Right lobe of liver (tissue), 6 donors: ENCODE results near the gene CAMK1G. TPM values are rescaled to one million over a fixed set of nuclear protein-coding genes. Genes with fewer than 3 reads are reported as not detected.

ENCODE experiments used
- ATAC-seq, 4 donors: fragments of 200-7000 bp; cut with Tn5 transposase; one replicate each; pipeline ENCODE4 v1.9.1; 2020; ENCODE audit warnings: mild to moderate bottlenecking in 4 of 4, moderate library complexity in 4 of 4
- DNase-seq, 3 donors: peaks; one replicate each; pipeline ENCODE4 v3.0.0-alpha.2; 2020
- H3K27ac ChIP-seq, 3 donors: fragments of 200-600 bp; one replicate each; pipeline ENCODE4 v1.8.0; 2022
- H3K27me3 ChIP-seq, 2 donors: fragments of 200-600 bp; one replicate each; pipeline ENCODE4 v1.8.0; 2022
- H3K36me3 ChIP-seq, 4 donors: fragments of 200-600 bp; sonication (generic) in 1 of 4; one replicate each; pipeline versions ENCODE4 v1.5.1 to v1.8.0; 2017 to 2022; ENCODE audit warnings: control low read depth in 1 of 4
- H3K4me1 ChIP-seq, 4 donors: fragments of 200-600 bp; sonication (generic) in 1 of 4; one replicate each; pipeline versions ENCODE4 v1.5.1 to v1.8.0; 2017 to 2022; ENCODE audit warnings: control low read depth in 1 of 4
- H3K4me3 ChIP-seq, 3 donors: fragments of 200-600 bp; one replicate each; pipeline ENCODE4 v1.8.0; 2022
- H3K9me3 ChIP-seq, 4 donors: fragments of 200-600 bp; sonication (generic) in 1 of 4; one replicate each; pipeline versions ENCODE4 v1.5.1 to v1.8.0; 2017 to 2022; ENCODE audit warnings: control low read depth in 1 of 4
- POLR2A ChIP-seq: fragments of 450-650 bp; IDR thresholded peaks from one replicate; pipeline ENCODE4 v1.6.1; 2017; ENCODE audit warnings: antibody characterized with exemption, mild to moderate bottlenecking
- WGBS: methylation state at CpG from one replicate; pipeline ENCODE4 v1.1.6; 2018; ENCODE audit warnings: low coverage, low lambda C conversion rate; ENCODE audit not compliant: insufficient coverage; ENCODE audit errors: missing lambda C conversion rate; 5-methylcytosine and 5-hydroxymethylcytosine counted together
- intact Hi-C, 2 donors: fragments of 100-400 bp; cut with DNase I; formaldehyde crosslinking; loops; one replicate each; pipeline versions ENCODE4 v1.11.2 to v1.14.1; 2022
- long read RNA-seq: library from polyadenylated mRNA; unstranded; transcript quantifications from one replicate; pipeline ENCODE4 v2.0.0, GENCODE V29; 2019
- total RNA-seq, 6 experiments: library from RNA; depleted of rRNA in 2 of 6; stranded (reverse); fragments of >200 nt in 2 of 6; fragmentation: NEBNext Ultra II Directional in 3 of 6; extraction: Animal tissue kit (Norgen Biotek cat#: 25700) in 3 of 6; gene quantifications; one replicate each; pipeline versions ENCODE4 v1.1.0 to v1.2.4, GENCODE V29; 2016 to 2023
- TF ChIP-seq, protein P1 (sequence below), 4 donors: fragments of 200-600 bp in 3 of 4; fragments of 450-650 bp in 1 of 4; IDR thresholded peaks; one replicate each; pipeline versions ENCODE4 v1.5.1 to v1.8.0; 2016 to 2022; ENCODE audit warnings: antibody characterized with exemption in 4 of 4, mild to moderate bottlenecking in 2 of 4
- donor health status: DM: no; HTN: yes; CAD: no.
- donor health status: DM: no; HTN: no; CAD: no.
- donor health status: DM: no; HTN: no; CAD: no.
- donor health status: DM: no; HTN: yes; CAD: no.
- donor health status: DM: no; HTN: yes; CAD: no.

The CAMK1G gene
- total RNA-seq, result under 1 TPM in 4 of 6 experiments, not detected in 2; 0.17 to 0.80 (median 0.37) TPM
- long read RNA-seq, result 0 reads

DNA sequence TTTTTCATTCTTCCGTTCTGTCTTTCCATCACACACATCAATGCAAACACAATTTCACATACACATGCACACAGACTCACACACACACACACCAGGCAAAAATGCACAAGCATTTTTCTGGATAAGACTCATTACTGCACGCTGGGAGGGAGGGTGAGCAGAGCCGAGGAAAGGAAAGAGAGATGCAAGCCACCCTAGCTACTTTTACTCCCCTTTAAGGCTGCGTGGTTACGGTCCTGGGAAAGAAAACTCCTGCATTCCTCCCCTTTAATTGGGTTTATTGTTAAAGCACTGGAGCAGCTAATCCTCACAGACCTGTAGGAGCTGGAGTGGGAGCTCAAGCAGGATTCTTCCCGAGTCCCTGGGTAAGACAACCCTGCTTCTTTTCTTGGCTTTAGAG is at the start of gene CAMK1G:
CAMK1G (plus strand) TSS at position 307 of the 400 bp plus-strand sequence. CDS start 11,270 bp downstream, outside the sequence.
- Histone ChIP-seq H3K4me1 (peaks cover 0 to 6% (median 3%) of the 10 kb centered on the region in 4 donors), H3K36me3 (no peaks in the 10 kb centered on the region), H3K9me3 (no peaks in the 10 kb centered on the region), H3K4me3 (no peak within 1 kb of the TSS), H3K27ac (no peak within 1 kb of the TSS), H3K27me3 (peaks cover 0 to 8% of the 10 kb centered on the region in 2 donors)
- ATAC-seq, result peak in 2 of 4 donors; percentile 18 to 31
- TF ChIP-seq, protein P1, sequence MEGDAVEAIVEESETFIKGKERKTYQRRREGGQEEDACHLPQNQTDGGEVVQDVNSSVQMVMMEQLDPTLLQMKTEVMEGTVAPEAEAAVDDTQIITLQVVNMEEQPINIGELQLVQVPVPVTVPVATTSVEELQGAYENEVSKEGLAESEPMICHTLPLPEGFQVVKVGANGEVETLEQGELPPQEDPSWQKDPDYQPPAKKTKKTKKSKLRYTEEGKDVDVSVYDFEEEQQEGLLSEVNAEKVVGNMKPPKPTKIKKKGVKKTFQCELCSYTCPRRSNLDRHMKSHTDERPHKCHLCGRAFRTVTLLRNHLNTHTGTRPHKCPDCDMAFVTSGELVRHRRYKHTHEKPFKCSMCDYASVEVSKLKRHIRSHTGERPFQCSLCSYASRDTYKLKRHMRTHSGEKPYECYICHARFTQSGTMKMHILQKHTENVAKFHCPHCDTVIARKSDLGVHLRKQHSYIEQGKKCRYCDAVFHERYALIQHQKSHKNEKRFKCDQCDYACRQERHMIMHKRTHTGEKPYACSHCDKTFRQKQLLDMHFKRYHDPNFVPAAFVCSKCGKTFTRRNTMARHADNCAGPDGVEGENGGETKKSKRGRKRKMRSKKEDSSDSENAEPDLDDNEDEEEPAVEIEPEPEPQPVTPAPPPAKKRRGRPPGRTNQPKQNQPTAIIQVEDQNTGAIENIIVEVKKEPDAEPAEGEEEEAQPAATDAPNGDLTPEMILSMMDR (IDR thresholded peaks at IDR 0.05), result no peak
- TF ChIP-seq POLR2A, result no peak
- intact Hi-C loops, result loop anchor here (5.0 to 10.0 kb wide), 2 partner anchors 101 to 104 kb away; no protein-coding TSS in a partner anchor
- DNase-seq, result no peak
- WGBS, result 23% methylated on average over 6 of the region's 6 CpGs

DNA sequence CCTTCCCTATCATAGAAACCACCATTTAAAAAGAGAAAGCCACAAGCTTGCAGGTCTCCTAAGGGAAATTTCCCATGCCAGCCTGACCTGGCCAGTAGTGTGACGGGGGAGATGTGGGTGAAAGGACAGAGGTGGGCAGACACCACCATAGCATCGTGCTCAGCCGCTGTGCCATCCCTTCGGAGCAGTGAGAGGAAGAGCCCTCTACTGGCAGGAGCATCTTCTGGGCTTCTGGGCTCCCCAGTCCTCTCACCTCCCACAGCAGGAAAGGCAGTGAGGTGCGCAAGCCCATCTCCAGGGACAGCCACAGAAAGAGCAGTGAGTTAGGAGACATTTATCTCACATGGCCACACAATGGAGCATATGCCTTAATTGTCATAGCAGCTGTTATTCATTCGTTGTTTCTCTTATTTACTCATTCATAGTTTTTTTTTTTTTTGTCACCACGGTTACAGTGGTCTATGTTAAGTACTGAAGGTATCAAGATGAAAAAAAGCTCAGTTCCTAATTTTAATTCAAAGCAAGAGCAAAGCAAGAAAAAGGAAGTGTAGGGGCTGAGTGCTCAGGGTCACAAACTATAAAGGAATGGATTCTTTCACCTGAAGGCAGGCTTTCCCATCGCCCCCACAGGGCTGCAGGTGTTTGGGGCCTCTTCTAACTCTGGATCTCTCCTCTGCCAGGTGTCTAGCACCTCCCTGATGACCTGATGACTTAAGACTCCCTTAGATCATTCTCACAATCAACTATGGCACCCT is 48.8 kb upstream of the CAMK1G start:
- H3K27me3 ChIP-seq, result no peaks in the 10 kb centered on the region
- intact Hi-C loops, result no loop called here
- H3K4me1 ChIP-seq, result no peaks in the 10 kb centered on the region
- H3K9me3 ChIP-seq, result no peaks in the 10 kb centered on the region
- ATAC-seq (no peak), DNase-seq (no peak)
- 55% methylated on average over 3 of the region's 8 CpGs for WGBS
- H3K4me3 ChIP-seq, result no peak overlapping the region
- no peaks in the 10 kb centered on the region for H3K36me3 ChIP-seq
- no peak overlapping the region for H3K27ac ChIP-seq
- TF ChIP-seq, protein P1 (IDR thresholded peaks at IDR 0.05), result no peak
- no peak for TF ChIP-seq POLR2A

DNA sequence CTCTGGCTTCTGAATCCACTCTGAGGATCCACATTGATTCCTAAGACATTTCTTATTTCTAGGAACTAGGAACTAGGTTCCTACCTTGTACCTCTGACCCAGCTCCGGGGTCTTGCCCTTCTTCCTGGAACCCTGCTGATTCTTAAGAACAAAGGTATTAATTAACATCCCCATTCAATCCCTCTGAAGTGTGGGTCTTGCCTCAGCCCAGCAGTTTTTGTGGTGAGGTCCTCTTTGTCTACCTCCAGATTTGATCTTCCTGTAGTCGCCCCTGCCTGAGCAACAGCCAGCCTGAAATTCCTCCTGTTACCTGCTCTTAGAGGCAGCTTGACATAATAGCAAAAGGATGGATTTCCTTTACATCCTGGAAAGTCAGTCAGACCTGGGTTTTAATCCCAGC is 46.7 kb upstream of the CAMK1G start:
- 19% methylated on average over 2 of the region's 2 CpGs for WGBS
- no peaks in the 10 kb centered on the region for H3K36me3 ChIP-seq
- DNase-seq, result no peak

DNA sequence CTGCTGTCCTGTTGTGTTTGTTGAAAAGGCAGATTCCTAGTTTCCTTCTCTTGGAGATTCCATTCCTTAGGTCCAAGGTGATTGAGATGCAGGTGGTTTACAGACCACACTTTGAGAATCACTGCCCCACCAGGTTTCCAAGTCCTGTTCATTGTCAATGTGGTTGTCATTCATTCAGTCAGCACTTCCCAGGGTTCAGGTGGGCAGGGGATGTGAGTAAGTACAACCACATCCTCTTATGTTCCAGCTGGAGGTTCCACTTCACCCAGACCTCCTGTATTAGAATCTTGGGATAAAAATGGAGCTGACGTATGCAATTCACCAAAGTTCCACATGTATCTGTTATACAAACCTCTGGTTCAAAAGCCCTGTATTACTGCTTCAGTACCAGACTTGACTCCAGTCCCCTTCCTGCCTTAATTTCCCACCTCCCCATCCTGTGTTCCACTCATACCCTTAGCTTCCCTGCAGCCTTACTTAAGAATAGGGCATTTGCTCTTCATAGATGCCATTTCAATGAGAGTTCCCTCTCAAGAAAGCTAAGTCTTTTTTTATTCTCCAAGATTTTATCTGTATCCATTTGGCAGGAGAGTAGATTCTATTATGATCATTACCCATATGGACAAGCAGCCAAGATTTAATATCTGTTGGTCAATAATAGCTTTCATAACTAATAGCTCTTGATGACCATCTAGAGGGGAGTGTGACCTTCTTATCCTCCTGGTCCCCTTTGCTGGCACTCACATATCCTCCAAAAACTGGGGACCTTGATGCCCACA is 46.0 kb upstream of the CAMK1G start:
- Histone ChIP-seq H3K36me3 (no peaks in the 10 kb centered on the region), H3K27ac (no peak overlapping the region), H3K4me1 (no peaks in the 10 kb centered on the region), H3K9me3 (no peaks in the 10 kb centered on the region), H3K4me3 (no peak overlapping the region), H3K27me3 (no peaks in the 10 kb centered on the region)
- TF ChIP-seq, protein P1 (IDR thresholded peaks at IDR 0.05), result no peak
- no peak for TF ChIP-seq POLR2A
- no peak for DNase-seq
- ATAC-seq, result no peak
- intact Hi-C loops, result no loop called here
- 86% methylated on average over 1 of the region's 1 CpG for WGBS

More for the DNA sequence above, 46.7 kb upstream of the CAMK1G start:
- ATAC-seq, result no peak
- no peak overlapping the region for H3K4me3 ChIP-seq
- no peak for TF ChIP-seq POLR2A
- H3K9me3 ChIP-seq, result no peaks in the 10 kb centered on the region
- intact Hi-C loops, result no loop called here
- H3K27ac ChIP-seq, result no peak overlapping the region
- no peaks in the 10 kb centered on the region for H3K4me1 ChIP-seq
- H3K27me3 ChIP-seq, result no peaks in the 10 kb centered on the region

DNA sequence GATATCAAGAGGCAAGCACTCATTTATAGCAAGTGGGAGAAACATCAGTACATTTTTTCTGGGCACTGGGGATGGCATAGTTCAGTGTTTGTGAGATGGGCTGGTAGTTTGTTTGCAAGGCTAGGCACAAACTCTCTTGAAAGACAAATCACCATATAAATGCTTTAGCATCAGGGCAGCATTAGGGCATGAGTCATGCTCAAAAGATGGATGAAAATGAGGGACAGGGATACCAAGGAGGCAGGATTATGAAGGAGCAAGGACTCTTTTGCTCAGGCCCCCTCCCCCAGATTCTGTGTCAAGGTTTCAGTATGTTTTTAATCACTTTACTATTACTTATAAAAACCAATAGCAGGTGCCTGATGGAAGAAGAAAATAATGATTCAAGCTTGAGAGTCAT is 43.9 kb upstream of the CAMK1G start:
- Histone ChIP-seq H3K9me3 (no peaks in the 10 kb centered on the region), H3K36me3 (no peaks in the 10 kb centered on the region), H3K27ac (no peak overlapping the region), H3K27me3 (no peaks in the 10 kb centered on the region), H3K4me3 (no peak overlapping the region), H3K4me1 (no peaks in the 10 kb centered on the region)
- TF ChIP-seq POLR2A, result no peak
- TF ChIP-seq, protein P1 (IDR thresholded peaks at IDR 0.05), result no peak
- ATAC-seq (no peak), DNase-seq (no peak)
- intact Hi-C loops, result no loop called here
